GM12878 (cell line): ENCODE measurements around the gene TRIM50. TPM values are rescaled to one million over a fixed set of nuclear protein-coding genes. Genes with fewer than 3 reads are reported as not detected.

Experiments
- ATAC-seq: fragments of 200-7000 bp; cut with Tn5 transposase; 3 replicates; pipeline ENCODE4 v1.9.1; 2020; ENCODE audit warnings: mild to moderate bottlenecking, moderate library complexity
- BruUV-seq: library from RNA; stranded (reverse); fragments of 400-500 nt; replicated peaks from 2 replicates; lab custom pipeline; 2021; lab: Mats Ljungman, UMichigan
- CTCF ChIA-PET: fragments of 300-600 bp; sonication (Branson Sonifier 250); formaldehyde crosslinking; extraction: SDS; loops from one replicate; lab custom pipeline; 2021; ENCODE audit warnings: inconsistent platforms; lab: Yijun Ruan, JAX
- POLR2A ChIA-PET: fragments of 350-600 bp; formaldehyde crosslinking; extraction: SDS; loops from one replicate; lab custom pipeline; 2021; ENCODE audit warnings: inconsistent platforms; lab: Charles Lee
- RAD21 ChIA-PET: fragments of 300-600 bp; sonication (Branson Sonifier 250); formaldehyde crosslinking; loops from one replicate; lab custom pipeline; 2023; ENCODE audit warnings: antibody characterized with exemption; ENCODE audit not compliant: unreplicated experiment; lab: Charles Lee
- SMC1A ChIA-PET: fragments of 300-600 bp; sonication (Branson Sonifier 250); formaldehyde crosslinking; loops from one replicate; lab custom pipeline; 2023; ENCODE audit not compliant: unreplicated experiment, uncharacterized antibody; lab: Charles Lee
- DNase-seq: peaks from one replicate; pipeline ENCODE4 v3.0.0-alpha.2; 2011; ENCODE audit warnings: low read depth, low spot score
- FAIRE-seq: peaks from 3 replicates; lab custom pipeline; 2011; peaks lifted over from hg19 to GRCh38; lab: Jason Lieb, UNC
- H2AFZ ChIP-seq: 2 replicates; pipeline ENCODE4 v1.6.0; 2011; ENCODE audit warnings: low read depth, low read length, control low read depth; ENCODE audit not compliant: control insufficient read depth
- H3K27ac ChIP-seq: 2 replicates; pipeline ENCODE4 v1.5.1; 2011; ENCODE audit warnings: control low read depth; ENCODE audit not compliant: control insufficient read depth, insufficient read depth
- H3K27me3 ChIP-seq, 2 experiments: replicated peaks in 1 of 2; 2 replicates each; pipeline versions ENCODE4 v1.6.0 to v1.6.1; 2011; ENCODE audit warnings: low read length in 1 of 2; ENCODE audit not compliant: control insufficient read depth in 2 of 2, insufficient read depth in 2 of 2
- H3K36me3 ChIP-seq, 2 experiments: 2 replicates each; pipeline ENCODE4 v1.5.1; 2011; ENCODE audit warnings: low read length in 1 of 2; ENCODE audit not compliant: control insufficient read depth in 2 of 2, insufficient read depth in 2 of 2
- H3K4me1 ChIP-seq: 2 replicates; pipeline ENCODE4 v1.6.1; 2011; ENCODE audit warnings: mild to moderate bottlenecking, low read length, moderate library complexity, mixed read lengths; ENCODE audit not compliant: control insufficient read depth, insufficient read depth
- H3K4me2 ChIP-seq: 2 replicates; pipeline ENCODE4 v1.6.0; 2011; ENCODE audit warnings: control low read depth; ENCODE audit not compliant: control insufficient read depth, insufficient read depth
- H3K4me3 ChIP-seq: fragments of 200-600 bp; sonication (generic); 2 replicates; pipeline ENCODE4 v1.5.1; 2016
- H3K79me2 ChIP-seq: 2 replicates; pipeline ENCODE4 v1.6.0; 2011; ENCODE audit warnings: low read length; ENCODE audit not compliant: control insufficient read depth, insufficient read depth
- H3K9ac ChIP-seq: 2 replicates; pipeline ENCODE4 v1.8.0; 2011; ENCODE audit warnings: low read length, control low read depth, mixed read lengths; ENCODE audit not compliant: control insufficient read depth, insufficient read depth
- H3K9me3 ChIP-seq: replicated peaks from 3 replicates; pipeline ENCODE4 v1.5.1; 2011; ENCODE audit warnings: mild to moderate bottlenecking, low read length; ENCODE audit not compliant: control insufficient read depth, insufficient read depth
- H4K20me1 ChIP-seq: 2 replicates; pipeline ENCODE4 v1.6.0; 2011; ENCODE audit not compliant: control insufficient read depth, insufficient read depth
- BCL3 ChIP-seq: IDR thresholded peaks from 2 replicates; pipeline ENCODE4 v1.6.1; 2011; ENCODE audit warnings: borderline replicate concordance, low read depth, mild to moderate bottlenecking, moderate library complexity, low read length; ENCODE audit not compliant: insufficient read depth, poor library complexity, severe bottlenecking
- CBX3 ChIP-seq: fragments of 200-600 bp; sonication (generic); IDR thresholded peaks from 2 replicates; pipeline ENCODE4 v1.6.1; 2016; ENCODE audit warnings: low read depth, borderline replicate concordance
- ZNF207 ChIP-seq: fragments of 450-650 bp; IDR thresholded peaks from 2 replicates; pipeline ENCODE4 v1.6.1; 2014; ENCODE audit warnings: antibody characterized with exemption, mild to moderate bottlenecking, borderline replicate concordance
- WGBS: methylation state at CpG from one replicate; pipeline ENCODE4 v1.1.6; 2016; ENCODE audit warnings: low lambda C conversion rate; ENCODE audit not compliant: insufficient replicate concordance, insufficient coverage; ENCODE audit errors: missing lambda C conversion rate; 5-methylcytosine and 5-hydroxymethylcytosine counted together
- in situ Hi-C: fragments of 300-500 bp; cut with MboI; formaldehyde crosslinking; loops from 9 replicates; pipeline ENCODE4 v1.14.3; 2018; ENCODE audit warnings: mixed read lengths
- intact Hi-C: fragments of 100-400 bp; cut with micrococcal nuclease; formaldehyde crosslinking; loops from one replicate; pipeline ENCODE4 v1.14.2; 2022; ENCODE audit not compliant: unreplicated experiment
- polyA plus RNA-seq, 11 experiments: library from polyadenylated mRNA; depleted of rRNA in 4 of 11; unstranded in 6 of 11; stranded (reverse) in 5 of 11; fragments of >200 nt; fragmentation: Nextera tagmentation in 4 of 11; fragmentation: Illumina TruSeq in 1 of 11; extraction: Ambion mirVana in 4 of 11; extraction: Trizol in 1 of 11; gene quantifications; 1 replicate in 1 of 11; 2 replicates in 10 of 11; pipeline versions ENCODE4 v1.2.1 to v1.2.3, GENCODE V29; 2011 to 2016; ENCODE audit warnings: inconsistent platforms in 2 of 11, missing spikeins in 2 of 11, low read depth in 1 of 11
- total RNA-seq, 4 experiments: library from RNA; depleted of rRNA in 3 of 4; stranded (reverse); fragments of >200 nt in 3 of 4; fragmentation: Illumina TruSeq in 1 of 4; extraction: Trizol in 1 of 4; gene quantifications; 2 replicates each; pipeline versions ENCODE4 v1.2.1 to v1.2.3, GENCODE V29; 2013 to 2021
- TF ChIP-seq, protein P1 (sequence below): fragments of 450-650 bp; IDR thresholded peaks from 2 replicates; pipeline ENCODE4 v1.6.1; 2016; ENCODE audit warnings: mild to moderate bottlenecking

Gene TRIM50
- total and polyA plus RNA-seq, 10 of the 15 experiments (the other 5 are each of a cell fraction or from before 2014, with no cell fraction given), result not detected

DNA sequence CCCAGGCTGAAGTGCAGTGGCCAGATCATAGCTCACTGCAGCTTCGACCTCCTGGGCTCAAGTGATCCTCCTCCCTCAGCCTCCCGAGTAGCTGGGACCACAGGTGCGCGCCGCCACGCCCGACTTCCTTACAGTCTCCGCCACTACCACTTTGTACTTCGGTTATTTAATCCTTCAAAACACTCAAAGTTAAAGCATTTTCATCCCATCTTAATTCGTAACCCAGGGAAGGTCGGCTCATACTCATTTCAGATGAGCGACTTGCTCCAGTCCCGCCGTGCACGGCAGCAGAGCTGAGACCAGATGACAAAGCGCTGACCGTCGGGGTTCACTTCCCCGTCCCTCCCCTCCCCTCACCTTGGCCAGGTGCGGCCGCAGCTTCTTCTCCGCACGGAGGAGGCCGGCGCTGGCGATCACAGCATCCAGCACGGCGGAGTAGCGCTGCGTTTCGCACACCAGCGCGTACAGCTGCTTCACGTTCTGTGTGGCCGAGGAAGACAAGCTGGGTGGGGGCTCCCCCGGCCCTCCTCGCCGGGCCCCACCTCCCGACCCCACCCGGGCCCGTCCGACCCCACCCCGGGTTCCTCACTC is 19.7 kb downstream of the TRIM50 start:
- no peaks in the 10 kb centered on the region; the same call in 1 of the 2 replicates for H3K4me1 ChIP-seq
- H3K79me2 ChIP-seq, result peaks cover 21% of the 10 kb centered on the region
- RAD21 ChIA-PET, result no interaction called here
- no peaks in the 10 kb centered on the region for H3K9me3 ChIP-seq
- SMC1A ChIA-PET, result no interaction called here
- FAIRE-seq, result no peak
- peak overlapping the region; percentile 50; the same call in 1 of the 2 replicates for H3K27ac ChIP-seq
- in situ Hi-C loops, result no loop called here
- POLR2A ChIA-PET, result no interaction called here
- no peak for DNase-seq
- no peaks in the 10 kb centered on the region for H4K20me1 ChIP-seq
- 17% methylated on average over 22 of the region's 43 CpGs for WGBS
- H3K27me3 ChIP-seq, result no peaks in the 10 kb centered on the region
- H3K4me2 ChIP-seq, result peak overlapping the region; percentile 87
- peak overlapping the region; percentile 91 for H3K4me3 ChIP-seq
- H3K9ac ChIP-seq, result peak overlapping the region; percentile 70
- H2AFZ ChIP-seq, result peak overlapping the region; percentile 67
- ATAC-seq, result peak; percentile 82
- BruUV-seq, result TSS peak; percentile 80
- CTCF ChIA-PET, result interaction anchor here (1.8 to 1.9 kb wide), 2 partner anchors 16 to 144 kb away, joined by 4 to 5 read pairs; no protein-coding TSS in a partner anchor
- no peak for TF ChIP-seq ZNF207
- TF ChIP-seq, protein P1, sequence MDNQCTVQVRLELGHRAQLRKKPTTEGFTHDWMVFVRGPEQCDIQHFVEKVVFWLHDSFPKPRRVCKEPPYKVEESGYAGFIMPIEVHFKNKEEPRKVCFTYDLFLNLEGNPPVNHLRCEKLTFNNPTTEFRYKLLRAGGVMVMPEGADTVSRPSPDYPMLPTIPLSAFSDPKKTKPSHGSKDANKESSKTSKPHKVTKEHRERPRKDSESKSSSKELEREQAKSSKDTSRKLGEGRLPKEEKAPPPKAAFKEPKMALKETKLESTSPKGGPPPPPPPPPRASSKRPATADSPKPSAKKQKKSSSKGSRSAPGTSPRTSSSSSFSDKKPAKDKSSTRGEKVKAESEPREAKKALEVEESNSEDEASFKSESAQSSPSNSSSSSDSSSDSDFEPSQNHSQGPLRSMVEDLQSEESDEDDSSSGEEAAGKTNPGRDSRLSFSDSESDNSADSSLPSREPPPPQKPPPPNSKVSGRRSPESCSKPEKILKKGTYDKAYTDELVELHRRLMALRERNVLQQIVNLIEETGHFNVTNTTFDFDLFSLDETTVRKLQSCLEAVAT, result peak; percentile 23; the same call in 1 of the 2 replicates
- TF ChIP-seq, all 136 proteins: peak for 1
- intact Hi-C loops, result no loop called here
- peaks cover 9 to 10% of the 10 kb centered on the region in 2 experiments; a peak in 3 of 4 replicates for H3K36me3 ChIP-seq

GRCh38 chr7:73307436-73307835 is 20.4 kb downstream of the TRIM50 start:
- TF ChIP-seq BCL3 (no peak), CBX3 (no peak)
- intact Hi-C loops, result no loop called here
- Histone ChIP-seq H3K9me3 (no peaks in the 10 kb centered on the region), H4K20me1 (no peaks in the 10 kb centered on the region), H3K79me2 (peaks cover 21% of the 10 kb centered on the region), H3K27me3 (no peaks in the 10 kb centered on the region), H3K4me1 (no peaks in the 10 kb centered on the region; the same call in 1 of the 2 replicates), H3K4me3 (peak overlapping the region; percentile 91), H3K4me2 (peak overlapping the region; percentile 87), H3K36me3 (peaks cover 9 to 10% of the 10 kb centered on the region in 2 experiments; a peak in 3 of 4 replicates), H3K27ac (no peak overlapping the region), H2AFZ (no peak overlapping the region), H3K9ac (peak overlapping the region; percentile 70; the same call in 1 of the 2 replicates)
- SMC1A ChIA-PET, result no interaction called here
- DNase-seq (no peak), FAIRE-seq (no peak), ATAC-seq (no peak)
- in situ Hi-C loops, result no loop called here
- RAD21 ChIA-PET, result no interaction called here
- no TSS peak for BruUV-seq
- CTCF ChIA-PET, result interaction anchor here (1.8 to 1.9 kb wide), 2 partner anchors 17 to 144 kb away, joined by 4 to 5 read pairs; no protein-coding TSS in a partner anchor
- 97% methylated on average over 13 of the region's 13 CpGs for WGBS
- POLR2A ChIA-PET, result no interaction called here
